Rectal smooth muscle tissue (tissue), 1 donor: ENCODE measurements around the gene SCMH1.
"Not testable (repeated sequence)": the region's sequence is repeated elsewhere in the genome, so short reads cannot be mapped to it uniquely, and the experiment has no call there.

Experiments
- H3K27ac ChIP-seq: one replicate; pipeline ENCODE4 v1.7.0; 2013; ENCODE audit warnings: low read depth, low read length, inconsistent platforms
- H3K27me3 ChIP-seq: one replicate; pipeline ENCODE4 v1.7.0; 2013; ENCODE audit warnings: low read length; ENCODE audit not compliant: control insufficient read depth, insufficient read depth
- H3K36me3 ChIP-seq: one replicate; pipeline ENCODE4 v1.7.0; 2013; ENCODE audit warnings: low read length; ENCODE audit not compliant: control insufficient read depth, insufficient read depth
- H3K4me1 ChIP-seq: one replicate; pipeline ENCODE4 v1.7.0; 2013; ENCODE audit warnings: low read length; ENCODE audit not compliant: control insufficient read depth, insufficient read depth
- H3K4me3 ChIP-seq: one replicate; pipeline ENCODE4 v1.7.0; 2013; ENCODE audit warnings: low read length
- H3K9ac ChIP-seq: one replicate; pipeline ENCODE4 v1.7.0; 2013; ENCODE audit warnings: low read length

SCMH1 gene

DNA sequence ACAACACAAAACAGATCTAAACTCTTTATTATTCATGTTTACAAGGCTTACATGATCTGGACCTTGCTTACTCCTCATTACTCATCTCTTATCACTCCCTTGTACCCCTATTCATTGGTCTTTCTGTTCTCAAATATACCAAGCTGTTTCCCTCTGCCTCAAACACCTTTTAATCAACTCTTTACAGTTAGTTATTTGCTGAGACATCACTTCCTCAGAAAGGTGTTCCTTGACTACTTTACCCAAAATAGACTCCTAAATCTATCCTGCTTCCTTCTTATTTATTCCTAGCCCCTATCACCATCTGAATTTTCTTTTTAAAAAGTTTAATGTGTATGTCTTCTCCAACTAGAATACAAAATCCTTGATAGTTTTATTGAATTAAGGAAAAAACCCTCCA, 120.0 kb downstream of the SCMH1 start:
- H3K36me3 ChIP-seq, result no peaks in the 10 kb centered on the region
- H3K4me3 ChIP-seq, result no peak overlapping the region
- H3K27ac ChIP-seq, result no peak overlapping the region
- no peaks in the 10 kb centered on the region for H3K4me1 ChIP-seq
- no peaks in the 10 kb centered on the region for H3K27me3 ChIP-seq
- H3K9ac ChIP-seq, result no peak overlapping the region

DNA sequence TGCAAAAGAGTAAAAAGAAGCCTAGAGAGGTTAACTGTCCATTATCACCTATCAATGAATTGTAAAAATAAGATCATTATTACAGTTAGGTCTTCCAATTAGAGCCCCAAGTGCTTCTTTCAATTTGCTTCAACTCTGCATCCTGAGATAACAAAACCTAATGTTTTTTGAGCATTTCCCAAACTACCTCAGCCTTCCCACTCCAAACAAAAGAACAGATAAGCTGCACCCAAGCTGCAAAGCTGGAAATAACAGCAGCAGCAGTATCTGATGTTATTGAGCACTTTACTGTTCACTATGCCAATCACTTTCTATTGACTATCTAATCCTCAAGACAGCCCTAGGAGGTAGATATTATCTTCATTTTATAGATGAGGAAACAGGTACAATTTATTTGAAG, 123.5 kb downstream of the SCMH1 start:
- Histone ChIP-seq H3K36me3 (peaks cover 2% of the 10 kb centered on the region), H3K9ac (no peak overlapping the region), H3K27me3 (no peaks in the 10 kb centered on the region), H3K4me3 (no peak overlapping the region), H3K27ac (no peak overlapping the region), H3K4me1 (no peaks in the 10 kb centered on the region)

- H3K27ac ChIP-seq, H3K4me1 ChIP-seq, H3K4me3 ChIP-seq, H3K27me3 ChIP-seq, H3K9ac ChIP-seq, H3K36me3 ChIP-seq: not testable (repeated sequence)
Observed at GRCh38 chr1:41117241-41117640, 124.9 kb downstream of the SCMH1 start.

DNA sequence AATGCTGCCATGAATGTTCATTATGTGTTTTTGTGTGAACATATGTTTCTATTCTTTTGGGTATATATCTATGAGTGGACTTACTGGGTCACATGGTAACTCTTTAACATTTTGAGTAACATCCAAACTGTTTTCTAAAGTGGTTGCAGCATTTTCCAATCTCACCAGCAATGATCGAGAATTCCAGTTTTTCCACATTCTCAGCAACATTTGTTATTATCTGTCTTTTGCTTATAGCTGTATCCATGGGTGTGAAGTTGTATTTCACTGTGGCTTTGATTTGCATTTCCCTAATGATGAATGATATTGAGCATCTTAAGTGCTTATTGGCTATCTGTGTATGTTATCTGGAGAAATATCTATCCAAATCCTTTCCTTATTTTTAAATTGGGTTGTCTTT, 131.4 kb downstream of the SCMH1 start:
- Histone ChIP-seq H3K9ac (no peak overlapping the region), H3K36me3 (peaks cover 2% of the 10 kb centered on the region), H3K4me1 (peaks cover 21% of the 10 kb centered on the region), H3K4me3 (no peak overlapping the region), H3K27me3 (no peaks in the 10 kb centered on the region), H3K27ac (peak overlapping the region; percentile 93)

- peaks cover 2% of the 10 kb centered on the region for H3K36me3 ChIP-seq
- H3K27ac ChIP-seq, result peak overlapping the region; percentile 93
- H3K27me3 ChIP-seq, result no peaks in the 10 kb centered on the region
- H3K4me1 ChIP-seq, result peaks cover 21% of the 10 kb centered on the region
- no peak overlapping the region for H3K9ac ChIP-seq
- H3K4me3 ChIP-seq, result no peak overlapping the region
Observed at GRCh38 chr1:41110286-41110685, 131.8 kb downstream of the SCMH1 start.

DNA sequence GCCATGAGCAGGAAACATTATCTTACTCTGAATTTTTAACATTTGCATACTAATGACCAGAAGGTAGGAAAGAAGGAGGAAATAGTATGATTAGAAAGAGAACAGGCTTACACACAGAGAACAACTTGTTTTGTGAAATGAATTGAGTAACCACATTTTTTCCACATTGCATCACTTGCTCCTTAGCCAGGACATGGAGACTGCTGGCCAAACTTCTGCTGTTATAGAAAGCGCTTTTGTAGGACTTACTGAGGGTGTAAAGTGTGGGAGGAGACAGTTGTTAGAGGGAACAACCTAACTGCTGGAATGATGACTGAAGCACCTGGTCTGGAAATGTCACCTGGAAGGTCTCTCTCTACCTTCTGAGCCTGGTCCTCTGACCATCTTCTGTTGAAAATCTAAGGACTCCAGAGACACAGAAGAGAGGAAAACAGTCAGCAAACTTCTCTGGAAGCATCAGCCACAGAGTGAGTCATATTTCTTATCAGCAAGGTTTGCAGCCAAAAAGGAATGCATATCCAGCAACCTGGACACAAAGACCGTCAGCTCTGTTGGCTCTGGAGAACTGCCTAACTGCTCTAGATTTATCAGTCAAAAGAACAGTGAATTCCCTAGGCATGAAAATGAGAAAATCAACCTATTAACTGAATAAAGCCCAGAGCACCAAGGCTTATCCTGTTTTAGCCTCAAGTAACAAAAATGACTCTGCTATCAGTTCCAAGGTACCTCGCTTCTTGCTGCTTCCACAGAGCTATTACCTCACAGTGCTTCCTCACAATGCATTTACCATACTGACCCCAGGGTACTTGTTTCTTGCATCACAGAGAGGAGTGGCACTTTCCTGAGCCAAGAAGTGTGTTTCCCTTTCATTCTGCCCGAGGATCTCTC, 132.6 kb downstream of the SCMH1 start:
- Histone ChIP-seq H3K4me3 (no peak overlapping the region), H3K27ac (peak overlapping the region; percentile 93)

DNA sequence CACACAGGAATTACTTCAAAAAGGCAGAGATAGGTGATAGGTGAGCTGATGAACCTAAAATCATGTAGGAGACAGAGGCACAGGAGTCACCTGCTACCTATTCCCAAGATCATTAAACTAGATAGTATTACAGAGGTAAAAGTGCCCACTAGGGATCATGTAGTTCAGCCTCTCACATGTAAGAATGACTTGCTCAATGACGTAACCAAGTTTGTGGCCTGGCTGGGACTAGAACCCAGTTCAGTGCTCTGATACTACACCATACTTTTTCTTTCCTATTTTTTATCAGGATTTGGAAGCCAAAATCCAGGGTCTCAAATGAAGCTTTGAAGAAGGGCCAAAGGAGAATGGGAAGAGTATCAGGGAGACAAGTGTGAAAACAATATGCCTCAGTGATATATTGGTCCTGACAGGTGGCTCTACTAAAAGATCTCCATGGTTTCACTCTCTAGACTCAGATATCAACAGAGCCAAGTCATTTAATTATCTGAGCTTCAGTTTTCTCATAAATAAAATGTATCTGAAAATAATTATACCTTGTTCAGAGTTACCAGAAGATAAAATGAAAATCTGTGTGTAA, 133.3 kb downstream of the SCMH1 start:
- peak overlapping the region; percentile 93 for H3K27ac ChIP-seq
- H3K9ac ChIP-seq, result no peak overlapping the region
- no peaks in the 10 kb centered on the region for H3K36me3 ChIP-seq
- H3K4me3 ChIP-seq, result no peak overlapping the region
- H3K27me3 ChIP-seq, result no peaks in the 10 kb centered on the region
- peaks cover 21% of the 10 kb centered on the region for H3K4me1 ChIP-seq

More for the DNA sequence above, 132.6 kb downstream of the SCMH1 start:
- H3K36me3 ChIP-seq, result no peaks in the 10 kb centered on the region
- no peaks in the 10 kb centered on the region for H3K27me3 ChIP-seq
- H3K4me1 ChIP-seq, result peaks cover 21% of the 10 kb centered on the region
- no peak overlapping the region for H3K9ac ChIP-seq

- Histone ChIP-seq H3K27me3 (no peaks in the 10 kb centered on the region), H3K9ac (no peak overlapping the region), H3K4me1 (peaks cover 22% of the 10 kb centered on the region), H3K4me3 (no peak overlapping the region), H3K36me3 (no peaks in the 10 kb centered on the region), H3K27ac (no peak overlapping the region)
Observed at GRCh38 chr1:41103766-41104165, 138.3 kb downstream of the SCMH1 start.

GRCh38 chr1:41102653-41103052, 139.5 kb downstream of the SCMH1 start:
- peaks cover 15% of the 10 kb centered on the region for H3K4me1 ChIP-seq

GRCh38 chr1:41101950-41102607, 140.0 kb downstream of the SCMH1 start:
- Histone ChIP-seq H3K9ac (no peak overlapping the region), H3K4me1 (peaks cover 15% of the 10 kb centered on the region), H3K27me3 (no peaks in the 10 kb centered on the region), H3K4me3 (no peak overlapping the region), H3K27ac (peak overlapping the region; percentile 29), H3K36me3 (no peaks in the 10 kb centered on the region)

More at GRCh38 chr1:41102653-41103052, 139.5 kb downstream of the SCMH1 start:
- Histone ChIP-seq H3K9ac (no peak overlapping the region), H3K27me3 (no peaks in the 10 kb centered on the region), H3K4me3 (no peak overlapping the region), H3K36me3 (no peaks in the 10 kb centered on the region), H3K27ac (peak overlapping the region; percentile 29)

GRCh38 chr1:41101076-41101475, 141.0 kb downstream of the SCMH1 start:
- no peak overlapping the region for H3K27ac ChIP-seq
- no peaks in the 10 kb centered on the region for H3K36me3 ChIP-seq
- H3K4me1 ChIP-seq, result peaks cover 15% of the 10 kb centered on the region
- H3K9ac ChIP-seq, result no peak overlapping the region
- H3K4me3 ChIP-seq, result no peak overlapping the region
- no peaks in the 10 kb centered on the region for H3K27me3 ChIP-seq

DNA sequence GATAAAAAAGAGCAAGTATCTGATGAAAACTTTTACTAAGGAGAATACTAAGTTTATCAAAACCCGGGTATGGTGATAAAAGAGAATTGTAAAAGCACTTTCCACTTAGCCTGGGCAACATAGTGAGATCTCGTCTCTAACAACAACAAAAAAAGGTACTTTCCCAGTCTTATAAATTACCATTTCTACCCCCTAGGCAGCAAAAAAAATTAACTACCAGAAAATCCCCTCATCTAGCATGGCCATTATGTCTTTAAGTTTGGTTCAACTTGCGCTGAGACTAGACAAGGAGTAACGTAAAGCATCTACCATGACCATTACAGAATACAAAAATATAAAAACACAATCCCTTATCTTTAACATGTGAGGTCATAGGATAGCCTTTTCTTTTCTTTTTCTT, 141.9 kb downstream of the SCMH1 start:
- H3K9ac ChIP-seq, result no peak overlapping the region
- no peaks in the 10 kb centered on the region for H3K27me3 ChIP-seq
- H3K36me3 ChIP-seq, result no peaks in the 10 kb centered on the region
- H3K27ac ChIP-seq, result no peak overlapping the region
- no peak overlapping the region for H3K4me3 ChIP-seq
- H3K4me1 ChIP-seq, result peaks cover 15% of the 10 kb centered on the region
